ENCODE data around the gene NUP98. TPM values are rescaled to one million over a fixed set of nuclear protein-coding genes. Genes with fewer than 3 reads are reported as not detected.

The NUP98 gene
- total RNA-seq (2014; rRNA removed; shearing (Covaris generic)) = 77.0 and 97.9 TPM in 2 replicates

DNA sequence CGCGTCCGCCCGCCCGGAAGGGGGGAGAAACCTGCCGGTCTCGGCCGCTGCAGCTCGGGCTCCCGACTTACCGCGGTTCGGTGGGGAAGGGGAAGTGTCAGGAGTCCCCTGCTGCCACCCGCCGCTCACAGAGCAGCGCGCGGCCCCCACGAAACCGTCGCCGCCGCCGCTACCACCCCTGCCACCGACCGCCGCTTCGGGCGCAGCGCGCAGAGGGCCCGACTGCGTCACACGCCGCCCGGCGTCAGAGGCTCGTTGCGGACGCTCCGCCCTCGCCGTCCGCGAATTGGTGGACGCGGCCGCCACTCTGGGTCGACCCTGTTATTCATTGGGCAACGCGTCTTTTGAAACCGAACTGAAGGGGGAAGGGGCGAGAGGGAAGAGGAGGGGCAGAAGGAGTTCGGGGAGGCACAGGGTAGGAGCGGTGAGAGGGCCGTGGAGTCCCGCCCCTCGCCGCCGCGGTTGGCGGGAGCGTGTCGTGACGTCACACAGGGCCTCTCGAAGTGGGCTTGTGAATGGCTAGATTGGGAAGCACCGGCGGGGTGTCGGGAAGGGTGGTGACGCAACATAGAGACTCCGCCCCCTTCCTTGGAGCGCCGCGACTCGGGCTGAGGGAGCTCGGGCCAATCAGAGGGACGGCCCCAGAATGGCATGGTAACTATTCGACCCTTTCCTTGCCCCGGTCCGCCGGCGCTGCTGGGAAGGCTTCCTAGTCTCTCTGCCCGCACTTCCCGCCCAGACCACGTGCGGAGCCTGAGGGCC is at the start of gene NUP98:
Gene NUP98, minus strand, starts transcription at position 226 of the 762 bp plus-strand sequence. CDS start 15,437 bp downstream, outside the sequence.
- peak; percentile 99 for DNase-seq (ENCODE audit: low read depth)

DNA sequence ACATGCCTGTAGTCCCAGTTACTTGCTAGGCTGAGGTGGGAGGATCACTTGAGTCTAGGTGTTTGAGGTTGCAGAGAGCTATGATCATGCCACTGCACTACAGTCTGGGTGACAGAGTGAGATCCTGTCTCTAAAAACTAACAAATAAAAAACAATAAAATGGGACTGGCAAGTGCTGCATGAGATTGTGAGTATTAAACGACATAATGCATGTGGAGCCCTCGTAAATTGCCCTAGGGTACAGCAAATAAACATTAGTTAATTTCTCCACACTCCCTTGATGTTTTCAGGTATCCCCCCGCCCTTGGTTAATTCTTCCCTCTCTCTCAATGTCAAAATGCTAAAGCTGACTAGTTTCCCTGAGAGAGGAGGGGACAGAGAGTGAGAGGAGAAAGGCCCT is 48.3 kb upstream of the NUP98 start:
- no peak for DNase-seq (ENCODE audit: low read depth)

DNA sequence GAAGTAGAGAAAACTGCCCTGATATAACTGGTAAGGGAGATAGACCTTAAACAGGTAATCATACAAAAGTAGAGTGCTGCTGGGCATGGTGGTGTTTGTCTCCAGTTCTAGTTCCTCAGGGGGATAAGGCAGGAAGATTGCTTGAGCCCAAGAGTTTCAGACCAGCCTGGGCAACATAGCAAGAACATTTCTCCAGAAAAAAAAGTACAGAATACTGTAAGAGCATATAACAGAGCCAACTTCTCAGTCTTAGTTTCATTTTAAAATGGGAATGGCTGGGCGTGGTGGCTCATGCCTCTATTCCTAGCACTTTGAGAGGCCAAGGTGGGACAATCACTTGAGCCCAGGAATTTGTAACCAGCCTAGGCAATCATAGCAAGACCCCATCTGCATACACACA is 47.9 kb upstream of the NUP98 start:
- no peak for DNase-seq (ENCODE audit: low read depth)

DNA sequence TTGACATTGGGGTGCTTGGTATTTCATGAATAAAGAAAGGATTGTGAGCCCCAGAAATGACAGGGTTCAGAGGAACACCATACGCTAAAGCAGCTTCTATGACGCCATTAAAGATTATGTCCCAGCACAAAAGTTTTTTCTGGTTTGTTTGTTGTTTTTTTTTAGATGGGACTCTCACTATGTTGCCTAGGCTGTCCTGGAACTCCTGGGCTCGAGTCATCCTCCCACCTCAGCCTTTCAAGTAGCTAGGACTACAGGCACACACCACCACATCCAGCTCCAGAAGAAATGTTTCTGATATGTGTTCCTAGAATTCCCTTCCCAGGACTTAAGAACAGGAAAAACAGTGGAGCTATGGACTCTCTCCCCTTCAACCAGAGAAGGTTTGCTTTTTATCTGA is 46.0 kb upstream of the NUP98 start:
- DNase-seq (ENCODE audit: low read depth) = no peak

DNA sequence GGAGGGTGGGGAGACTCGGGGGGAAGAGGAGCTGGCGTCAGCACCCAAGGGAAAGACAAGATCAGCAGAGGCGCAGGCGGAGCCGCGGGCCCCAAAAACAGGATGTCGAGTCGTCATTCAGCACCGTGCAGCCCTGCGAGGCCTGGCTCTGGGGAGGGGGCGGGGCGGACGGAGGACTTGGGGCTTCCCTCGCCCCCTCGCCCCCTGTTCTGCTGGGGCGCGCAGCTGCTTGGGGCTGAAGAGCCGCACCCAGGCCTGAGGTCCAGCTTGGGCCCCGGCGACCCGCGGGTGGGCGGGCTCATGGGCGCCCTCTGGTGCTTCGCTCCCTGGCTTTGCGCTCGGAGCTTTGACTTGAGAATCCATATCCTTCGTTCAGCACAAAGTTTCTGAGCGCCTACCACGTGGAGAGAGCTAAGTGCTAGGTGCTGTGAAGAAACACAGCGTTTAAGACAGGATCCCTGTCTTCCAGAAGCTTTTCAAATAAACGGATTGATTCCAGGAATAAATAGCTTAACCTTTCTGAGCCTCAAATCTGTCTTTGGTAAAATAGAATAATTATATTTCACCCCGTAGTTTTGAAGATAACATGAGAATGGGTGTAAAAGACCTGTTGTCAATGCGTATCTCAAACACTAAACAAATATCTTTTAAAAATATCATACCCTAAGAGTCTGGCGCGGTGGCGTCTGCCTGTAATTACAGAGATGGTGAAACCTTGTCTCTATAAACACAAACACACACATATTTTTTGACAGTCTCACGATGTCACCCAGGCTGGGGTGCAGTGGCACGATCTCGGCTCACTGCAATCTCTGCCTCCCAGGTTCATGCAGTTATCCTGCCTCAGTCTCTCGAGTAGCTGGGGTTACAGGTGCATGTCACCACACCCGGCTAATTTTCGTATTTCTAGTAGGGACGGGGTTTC is 44.3 kb upstream of the NUP98 start:
- DNase-seq (ENCODE audit: low read depth) = peak; percentile 79

DNA sequence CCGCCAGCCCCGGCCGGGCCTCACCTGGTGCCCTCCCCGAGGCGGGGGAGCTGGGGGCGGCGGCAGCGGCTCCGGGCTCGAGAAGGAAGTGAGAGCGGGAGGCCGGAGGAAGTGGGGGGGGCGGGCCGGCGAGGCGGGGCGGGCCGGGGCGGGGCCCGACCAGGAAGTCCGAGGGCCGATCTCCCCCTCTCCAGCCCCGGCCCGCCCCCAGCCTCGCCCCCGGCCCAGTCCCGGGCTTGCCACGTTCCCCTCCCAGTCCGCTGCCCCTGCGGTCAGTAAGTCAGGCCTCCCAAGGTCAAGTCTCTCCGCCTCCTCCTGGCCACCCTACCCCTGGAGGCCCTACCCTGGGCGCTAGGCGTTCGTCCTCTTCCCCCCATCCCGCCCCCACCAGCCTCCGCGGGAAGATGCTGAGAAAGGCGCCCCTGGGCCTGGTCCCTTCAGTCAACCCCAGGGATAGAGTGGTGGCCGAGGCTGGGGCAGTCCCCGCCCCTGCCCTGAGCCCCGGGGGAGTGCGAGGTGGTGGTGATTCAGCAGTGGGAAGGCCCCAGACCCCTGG is 43.6 kb upstream of the NUP98 start, which contains the start of gene RHOG:
Gene RHOG, minus strand, starts transcription at position 90 of the 556 bp plus-strand sequence. CDS start 12,821 bp downstream, outside the sequence.
- DNase-seq (ENCODE audit: low read depth) = peak; percentile 86

DNA sequence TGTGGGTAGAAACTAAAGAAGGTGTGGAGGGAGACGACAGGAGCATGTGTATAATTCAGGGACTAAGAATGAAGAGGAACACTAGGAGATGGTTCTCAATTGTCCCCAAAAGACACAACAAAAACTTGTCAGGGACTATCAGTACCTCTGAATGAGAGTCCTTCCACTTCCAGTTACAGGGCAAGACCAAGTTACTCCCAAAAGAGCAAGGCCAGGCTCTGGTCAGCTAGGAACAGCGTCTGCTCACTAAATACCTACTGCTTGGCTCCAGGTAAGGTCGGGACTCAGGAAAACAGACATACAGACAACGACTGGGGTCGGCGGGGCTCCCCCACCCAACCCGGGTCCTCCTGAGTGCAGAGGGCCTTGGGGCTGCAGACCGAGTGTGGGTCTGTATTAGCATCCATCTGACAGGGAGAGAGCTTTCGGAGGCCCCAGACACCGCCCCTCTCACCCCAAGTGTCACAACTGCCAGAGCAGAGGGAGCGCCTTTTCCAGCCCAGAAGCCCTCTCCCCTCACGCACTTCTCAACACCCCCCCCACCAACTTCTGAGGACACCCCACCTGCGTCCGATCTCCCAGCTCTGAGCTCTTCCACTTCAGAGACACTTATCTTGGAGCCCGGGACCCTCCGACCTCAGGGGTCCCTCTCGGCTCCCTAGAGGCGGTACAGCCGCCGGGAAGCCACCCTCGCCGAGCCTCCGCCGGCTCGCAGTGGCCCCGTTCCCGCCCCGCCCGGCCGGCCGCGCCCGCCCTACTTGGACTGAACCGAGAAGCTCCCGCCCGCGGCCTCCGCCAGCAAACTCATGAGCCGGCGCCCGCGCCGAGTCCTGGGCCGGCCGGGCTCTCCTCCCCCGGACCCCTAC is 42.9 kb upstream of the NUP98 start:
- no peak for DNase-seq (ENCODE audit: low read depth)

DNA sequence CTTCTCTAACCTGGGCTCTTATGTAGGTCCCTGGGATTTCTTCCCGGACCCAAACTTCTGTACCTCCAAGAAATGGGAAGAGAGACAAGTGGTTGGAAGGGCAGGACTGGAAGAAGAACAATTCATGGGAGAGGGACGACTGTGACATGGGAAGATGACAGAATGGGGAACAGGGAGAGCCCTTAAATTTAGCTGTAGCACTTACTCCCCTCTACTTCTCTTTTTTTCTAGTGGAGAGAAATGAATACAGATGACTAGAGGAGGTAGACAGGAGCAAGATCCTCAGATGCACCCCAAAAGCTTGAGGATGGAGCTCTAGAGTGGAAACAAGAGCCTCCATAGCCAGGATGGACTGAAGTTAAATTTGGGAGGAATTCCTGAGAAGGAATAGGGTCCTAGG is 41.1 kb upstream of the NUP98 start:
- no peak for DNase-seq (ENCODE audit: low read depth)

DNA sequence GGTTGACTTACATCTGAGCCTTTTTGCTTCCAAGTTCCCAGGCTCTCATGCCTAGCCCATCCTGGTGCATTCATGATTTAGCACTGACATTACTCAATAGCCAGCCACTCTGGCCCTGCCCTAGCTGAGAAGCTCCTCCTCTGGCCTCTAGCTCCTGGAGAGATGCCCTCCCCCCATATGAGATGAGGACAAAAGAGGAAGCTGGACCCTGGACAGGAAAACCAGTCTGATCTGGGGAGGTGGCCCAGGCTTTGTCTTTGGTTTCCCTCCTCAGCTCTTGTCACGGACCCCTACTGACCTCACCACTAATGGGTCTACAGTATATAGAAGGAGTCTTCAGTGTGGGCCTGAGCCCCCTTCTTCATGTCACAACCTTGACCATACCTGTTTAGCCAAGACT is 40.4 kb upstream of the NUP98 start:
- DNase-seq (ENCODE audit: low read depth) = no peak

DNA sequence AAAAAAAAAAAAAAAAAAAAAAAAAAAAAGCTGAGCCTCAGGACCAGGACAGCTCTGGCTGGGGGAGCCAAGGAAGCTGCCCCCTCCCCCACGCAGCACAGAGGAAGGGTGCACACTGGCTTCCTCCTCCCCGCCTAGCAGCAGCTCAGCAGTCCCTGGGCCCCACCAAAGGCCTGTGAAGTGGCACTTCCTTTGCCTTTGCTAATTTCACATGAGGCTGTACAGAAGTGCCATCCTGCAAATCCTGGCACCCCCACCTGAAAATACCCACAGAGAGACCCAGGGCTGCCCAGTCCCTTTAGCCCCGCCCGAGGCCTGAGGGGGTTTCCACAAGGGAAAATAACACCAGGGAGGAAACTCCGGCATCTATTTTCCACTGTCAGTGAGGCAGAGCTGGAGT is 39.5 kb upstream of the NUP98 start:
- no peak for DNase-seq (ENCODE audit: low read depth)

DNA sequence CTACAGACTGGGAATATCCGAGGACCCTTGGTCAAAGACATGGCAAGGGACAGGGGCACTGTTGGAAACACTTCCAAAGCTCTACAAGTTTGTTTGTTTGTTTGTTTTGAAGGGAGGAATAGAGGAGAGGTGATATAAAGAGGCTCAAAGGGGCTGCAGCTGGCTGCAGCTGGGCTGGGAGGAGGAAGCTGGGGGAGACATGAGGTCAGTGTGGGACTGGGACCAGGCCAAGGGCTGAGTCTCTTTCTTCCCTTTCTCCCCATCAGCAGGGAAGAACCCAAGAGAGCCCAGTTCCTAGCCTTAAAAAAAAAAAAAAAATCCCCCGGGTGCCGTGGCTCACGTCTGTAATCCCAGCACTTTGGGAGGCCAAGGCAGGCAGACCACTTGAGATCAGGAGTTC is 38.4 kb upstream of the NUP98 start:
- no peak for DNase-seq (ENCODE audit: low read depth)

DNA sequence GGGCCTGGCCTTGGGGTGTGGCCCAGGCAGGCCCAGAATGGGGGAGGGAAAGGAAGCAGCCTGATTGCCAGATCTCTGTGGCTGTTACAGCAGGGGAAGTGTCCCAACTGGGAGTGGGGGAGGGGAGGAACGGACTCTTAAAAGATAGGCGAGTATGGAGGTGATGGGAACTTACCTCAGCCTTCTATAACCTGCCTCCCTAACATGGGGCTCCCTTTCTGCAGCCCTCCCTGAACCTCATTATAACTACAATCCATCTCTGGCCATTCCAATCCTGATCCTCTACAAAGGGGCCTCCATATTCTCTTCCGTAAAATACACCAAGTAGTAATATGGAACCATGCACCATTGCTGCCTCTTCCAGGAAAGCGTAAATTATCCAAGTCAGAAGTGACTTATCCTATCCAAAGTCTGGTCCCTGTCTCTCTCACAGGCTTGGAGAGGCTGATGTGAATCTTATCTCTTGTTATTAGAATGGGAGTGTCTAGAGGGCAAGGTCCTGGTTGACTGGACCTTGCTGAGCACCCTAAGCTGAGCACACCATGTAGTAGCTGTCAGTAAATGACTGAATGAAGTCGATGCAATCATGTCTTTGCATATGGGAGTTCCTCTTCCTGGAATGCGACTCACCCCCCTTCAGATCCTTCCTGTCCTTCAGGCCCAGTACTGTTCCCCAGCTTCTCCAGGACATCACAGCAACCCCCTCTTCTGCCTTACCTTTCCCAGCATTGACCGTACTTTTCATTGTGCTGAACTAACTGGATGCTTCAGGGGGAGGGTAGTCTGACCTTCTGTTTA is 37.5 kb upstream of the NUP98 start:
- no peak for DNase-seq (ENCODE audit: low read depth)

DNA sequence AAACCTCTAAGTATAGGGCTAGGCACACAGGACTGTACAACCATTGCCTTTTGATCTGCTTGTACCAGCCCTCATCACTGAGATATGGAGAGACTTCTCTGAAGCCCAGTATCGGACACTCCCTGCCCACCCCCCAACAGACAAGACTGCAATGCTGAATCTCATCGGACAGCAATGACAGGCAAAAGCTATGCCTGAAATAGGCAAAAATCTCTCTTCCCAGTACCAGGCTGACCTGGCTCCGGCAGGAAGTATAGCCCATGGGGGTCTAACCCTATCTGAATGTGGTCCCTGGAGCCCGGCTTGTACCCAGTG is 37.0 kb upstream of the NUP98 start:
- no peak for DNase-seq (ENCODE audit: low read depth)

DNA sequence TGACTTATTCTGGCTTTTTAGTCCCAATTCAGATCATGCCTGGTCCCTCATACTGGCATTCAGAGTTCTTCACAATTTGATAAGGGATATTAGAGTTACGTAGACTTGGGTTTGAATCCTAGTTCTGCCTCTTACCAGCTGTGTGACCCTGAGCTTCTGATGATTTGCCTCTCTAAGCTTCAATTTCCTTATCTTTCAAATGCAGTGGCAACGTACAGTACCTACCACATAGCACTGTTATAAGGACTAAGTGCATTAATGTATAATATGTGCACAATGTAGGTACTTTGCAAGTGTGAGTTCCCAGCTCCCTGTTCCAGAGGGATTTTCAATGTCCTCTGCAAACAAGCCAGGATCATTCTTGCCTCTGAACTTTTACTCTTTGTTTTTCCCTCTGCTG is 36.1 kb upstream of the NUP98 start:
- DNase-seq (ENCODE audit: low read depth) = no peak

DNA sequence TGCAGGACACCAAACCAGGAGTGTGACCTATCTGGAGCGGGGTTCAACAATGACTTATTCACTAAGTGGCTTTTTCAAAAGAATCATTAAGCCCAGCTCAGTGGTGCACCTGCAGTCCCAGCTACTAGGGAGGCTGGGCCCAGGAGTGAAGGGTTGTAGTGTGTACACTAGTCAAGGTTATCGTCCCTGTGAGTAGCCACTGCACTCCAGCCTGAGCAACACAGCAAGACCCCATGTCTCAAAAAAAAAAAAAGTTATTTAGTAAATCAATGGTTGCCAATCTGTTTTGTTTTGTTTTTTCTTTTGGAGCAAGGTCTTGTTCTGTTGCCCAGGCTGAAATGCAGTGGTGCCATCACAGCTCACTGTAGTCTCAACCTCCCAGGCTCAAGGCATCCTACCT is 35.5 kb upstream of the NUP98 start:
- DNase-seq (ENCODE audit: low read depth) = no peak

DNA sequence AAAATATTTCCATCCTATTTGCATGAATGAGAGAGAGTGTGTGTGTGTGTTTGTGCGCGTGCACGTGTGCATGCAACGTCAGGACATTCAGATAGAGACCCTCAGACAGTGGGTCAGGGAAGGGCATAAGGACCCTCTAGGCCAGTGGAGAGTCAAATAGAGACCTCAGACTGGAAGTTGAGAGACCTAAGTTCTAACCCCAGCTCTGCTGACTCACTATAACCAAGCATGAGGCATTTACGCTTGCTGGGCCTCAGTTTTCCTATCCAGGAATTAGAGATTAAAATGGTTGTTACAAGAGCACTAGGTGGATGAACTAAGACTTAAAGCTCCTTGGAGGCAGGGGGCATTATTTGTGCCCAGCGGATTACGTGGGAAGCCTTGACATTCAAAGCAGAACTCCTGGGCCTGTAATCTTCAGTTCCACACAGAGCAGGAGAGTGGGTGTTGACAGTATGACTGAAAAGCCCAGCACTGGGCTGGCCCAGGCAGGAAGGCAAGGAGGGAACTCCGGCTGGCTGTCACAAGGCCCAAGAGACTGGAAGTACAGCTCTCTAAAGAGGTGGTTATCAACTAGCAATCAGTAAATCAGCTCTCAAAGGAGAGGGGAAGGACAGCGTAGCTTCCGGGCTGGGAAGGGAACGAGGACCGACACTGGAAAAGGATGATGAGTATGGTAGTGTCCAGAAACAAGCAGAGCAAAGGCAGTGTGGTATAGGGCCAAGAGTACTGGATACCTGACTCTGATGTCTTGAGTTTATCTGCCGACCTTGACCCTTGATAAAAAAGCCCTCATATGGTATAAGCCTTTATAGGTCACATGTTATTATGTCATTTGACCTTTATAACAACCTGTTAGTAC is 34.3 kb upstream of the NUP98 start:
- no peak for DNase-seq (ENCODE audit: low read depth)

DNA sequence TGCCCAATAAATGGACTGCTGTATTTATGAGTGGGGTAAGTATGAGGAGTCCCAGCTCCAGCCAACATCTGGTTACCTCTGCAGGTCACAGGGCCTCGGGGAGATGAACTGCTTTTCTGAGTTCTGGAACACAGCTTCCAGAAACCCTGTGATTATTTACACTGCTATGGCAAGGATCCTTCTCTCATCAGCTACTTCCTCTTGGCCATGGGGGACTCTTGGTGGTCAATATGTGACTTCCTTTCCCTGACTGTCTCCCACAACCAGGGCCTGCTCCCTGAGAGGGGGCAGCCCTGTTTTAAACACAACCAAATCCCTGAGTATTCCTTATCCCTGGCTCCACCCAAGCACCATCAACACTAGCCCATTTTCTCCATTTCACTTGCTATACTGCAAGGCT is 33.4 kb upstream of the NUP98 start:
- DNase-seq (ENCODE audit: low read depth) = no peak

DNA sequence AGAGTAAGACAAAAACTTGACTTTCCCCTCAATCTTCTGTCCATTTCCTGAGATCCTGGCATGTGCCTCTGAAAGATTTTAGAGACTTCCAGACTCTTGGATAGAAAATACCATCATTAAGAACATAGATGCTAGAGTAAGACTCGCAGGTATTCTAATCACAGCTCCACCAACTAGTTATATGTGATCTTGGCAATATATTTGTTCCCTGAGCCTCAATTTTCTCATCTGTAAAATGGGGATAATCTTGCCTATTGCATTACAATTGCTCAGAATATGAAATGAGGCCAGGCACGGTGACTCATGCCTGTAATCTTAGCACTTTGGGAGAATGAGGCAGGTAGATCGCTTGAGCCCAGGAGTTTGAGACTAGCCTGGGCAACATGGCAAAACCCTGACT is 32.7 kb upstream of the NUP98 start:
- no peak for DNase-seq (ENCODE audit: low read depth)

DNA sequence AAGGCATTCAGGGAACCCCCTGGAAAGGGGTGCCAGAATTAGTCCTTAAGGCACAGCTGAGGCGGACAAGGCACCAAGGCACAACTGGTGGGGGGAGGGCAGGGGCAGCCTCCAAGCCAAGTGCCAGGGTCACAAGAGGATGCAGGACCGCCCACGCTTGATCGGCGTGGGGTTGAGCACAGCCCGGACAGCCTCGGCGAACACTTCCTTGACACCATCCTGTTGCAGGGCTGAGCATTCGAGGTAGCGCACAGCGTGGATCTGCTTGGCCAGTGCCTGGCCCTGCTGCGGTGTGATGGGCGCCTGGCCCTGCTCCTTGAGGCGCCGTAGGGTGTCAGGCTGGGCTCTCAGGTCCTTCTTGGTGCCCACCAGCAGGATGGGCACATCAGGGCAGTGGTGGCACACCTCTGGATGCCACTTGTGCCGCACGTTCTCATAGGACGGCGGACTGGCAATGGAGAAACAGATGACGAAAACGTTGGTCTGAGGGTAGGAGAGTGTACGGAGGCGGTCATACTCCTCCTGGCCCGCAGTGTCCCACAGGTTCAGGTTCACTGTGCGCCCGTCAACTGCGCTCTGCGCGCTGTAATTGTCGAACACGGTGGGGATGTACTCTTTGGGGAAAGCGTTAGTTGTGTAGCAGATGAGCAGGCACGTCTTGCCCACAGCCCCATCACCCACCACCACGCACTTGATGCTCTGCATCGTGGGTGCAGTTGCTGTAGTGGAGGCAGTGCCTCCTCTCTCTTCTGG is 30.3 kb upstream of the NUP98 start:
- DNase-seq (ENCODE audit: low read depth) = no peak
